Measurements from ENCODE around the gene CHRNA3.

Gene CHRNA3

GRCh38 chr15:78551902-78552301 lies 68.9 kb downstream of the CHRNA3 start:
- Histone ChIP-seq H3K9me3 (no peaks in the 10 kb centered on the region), H3K4me1 (no peaks in the 10 kb centered on the region), H3K27me3 (no peaks in the 10 kb centered on the region), H3K36me3 (peaks cover 28 to 45% (median 43%) of the 10 kb centered on the region in 3 donors), H3K4me3 (no peak overlapping the region), H3K27ac (no peak overlapping the region)
- no peak for DNase-seq
- intact Hi-C loops (cut with DNase I; ENCODE audit: low total_unique reads), result no loop called here
- TF ChIP-seq, protein P1, sequence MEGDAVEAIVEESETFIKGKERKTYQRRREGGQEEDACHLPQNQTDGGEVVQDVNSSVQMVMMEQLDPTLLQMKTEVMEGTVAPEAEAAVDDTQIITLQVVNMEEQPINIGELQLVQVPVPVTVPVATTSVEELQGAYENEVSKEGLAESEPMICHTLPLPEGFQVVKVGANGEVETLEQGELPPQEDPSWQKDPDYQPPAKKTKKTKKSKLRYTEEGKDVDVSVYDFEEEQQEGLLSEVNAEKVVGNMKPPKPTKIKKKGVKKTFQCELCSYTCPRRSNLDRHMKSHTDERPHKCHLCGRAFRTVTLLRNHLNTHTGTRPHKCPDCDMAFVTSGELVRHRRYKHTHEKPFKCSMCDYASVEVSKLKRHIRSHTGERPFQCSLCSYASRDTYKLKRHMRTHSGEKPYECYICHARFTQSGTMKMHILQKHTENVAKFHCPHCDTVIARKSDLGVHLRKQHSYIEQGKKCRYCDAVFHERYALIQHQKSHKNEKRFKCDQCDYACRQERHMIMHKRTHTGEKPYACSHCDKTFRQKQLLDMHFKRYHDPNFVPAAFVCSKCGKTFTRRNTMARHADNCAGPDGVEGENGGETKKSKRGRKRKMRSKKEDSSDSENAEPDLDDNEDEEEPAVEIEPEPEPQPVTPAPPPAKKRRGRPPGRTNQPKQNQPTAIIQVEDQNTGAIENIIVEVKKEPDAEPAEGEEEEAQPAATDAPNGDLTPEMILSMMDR (IDR thresholded peaks at IDR 0.05), result no peak

DNA sequence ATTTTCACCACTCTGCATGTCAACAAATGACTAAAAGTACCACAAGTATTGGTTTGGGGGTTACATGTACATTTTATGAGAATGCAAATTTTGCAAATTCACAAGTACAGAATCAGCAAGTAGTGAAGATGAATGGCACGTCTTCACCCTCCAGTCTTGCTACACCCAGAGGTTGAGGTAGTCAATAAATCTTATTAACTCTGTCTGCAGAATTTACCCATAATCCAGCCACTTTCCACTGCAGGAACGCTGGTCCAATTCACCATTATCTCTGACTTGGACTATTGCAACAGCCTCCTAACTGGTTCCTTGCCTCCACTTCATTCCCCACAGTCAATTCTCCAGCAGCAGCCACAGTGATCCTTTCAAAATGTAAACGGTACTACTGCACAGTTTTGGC lies 70.0 kb downstream of the CHRNA3 start:
- Histone ChIP-seq H3K27me3 (no peaks in the 10 kb centered on the region), H3K36me3 (peaks cover 39 to 56% (median 53%) of the 10 kb centered on the region in 3 donors), H3K9me3 (no peaks in the 10 kb centered on the region), H3K4me3 (no peak overlapping the region), H3K4me1 (no peaks in the 10 kb centered on the region), H3K27ac (no peak overlapping the region)
- TF ChIP-seq, protein P1 (IDR thresholded peaks at IDR 0.05), result no peak
- no peak for DNase-seq
- intact Hi-C loops (cut with DNase I; ENCODE audit: low total_unique reads), result no loop called here

GRCh38 chr15:78550194-78550593 lies 70.6 kb downstream of the CHRNA3 start:
- Histone ChIP-seq H3K27ac (no peak overlapping the region), H3K9me3 (no peaks in the 10 kb centered on the region), H3K4me1 (no peaks in the 10 kb centered on the region), H3K27me3 (no peaks in the 10 kb centered on the region), H3K4me3 (no peak overlapping the region), H3K36me3 (peaks cover 45 to 62% (median 60%) of the 10 kb centered on the region in 3 donors)
- intact Hi-C loops (cut with DNase I; ENCODE audit: low total_unique reads), result no loop called here
- TF ChIP-seq, protein P1 (IDR thresholded peaks at IDR 0.05), result no peak
- no peak for DNase-seq

All from tibial artery (tissue), 4 donors.